ENCODE data around the gene RAX2. TPM values are rescaled to one million over a fixed set of nuclear protein-coding genes. Genes with fewer than 3 reads are reported as not detected.
A peak's percentile ranks its signal among the peaks of the same experiment; 100 is the strongest.

The RAX2 gene
- total and polyA plus RNA-seq, 9 of the 15 experiments (the other 6 are each of a cell fraction or from before 2014, with no cell fraction given): not detected

DNA sequence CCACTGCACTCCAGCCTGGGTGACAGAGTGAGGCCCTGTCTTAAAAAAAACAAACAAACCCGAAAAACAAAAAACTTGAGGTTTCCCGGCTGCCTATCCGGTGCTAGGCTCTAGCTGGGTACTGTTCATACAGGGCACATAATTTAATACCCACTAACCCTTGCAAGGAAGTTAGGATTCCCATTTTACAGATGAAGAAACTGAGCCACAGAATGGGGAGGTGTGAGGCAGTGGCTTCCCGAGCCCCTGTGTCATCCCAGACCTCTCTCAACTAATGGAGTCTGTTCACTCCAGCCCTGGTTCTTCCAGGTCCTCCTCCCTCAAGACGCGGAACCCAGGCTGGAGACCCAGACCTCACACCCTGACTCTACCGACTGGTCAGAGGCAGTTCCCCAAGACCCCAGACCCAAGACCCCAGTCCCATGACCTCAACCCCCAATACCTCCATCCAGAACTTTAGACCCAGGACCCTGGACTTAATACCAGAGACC is 11.1 kb downstream of the RAX2 start:
- peaks cover 26% of the 10 kb centered on the region; the same call in 2 of the 3 replicates for H3K36me3 ChIP-seq (ENCODE audit: control insufficient read depth, insufficient read depth, low read length)
- H3K9me1 ChIP-seq (ENCODE audit: control insufficient read depth, insufficient read depth, low read length): no peaks in the 10 kb centered on the region
- CTCF ChIA-PET (ENCODE audit: low intra/inter-chr PET ratio): no interaction called here
- FAIRE-seq (no peak), ATAC-seq (no peak), DNase-seq (ENCODE audit: extremely low read depth in 1 of 4, low spot score in 3 of 4) (peak in 3 of 4 experiments; percentile 29 to 39 (median 34))
- H4K20me1 ChIP-seq (replicated peaks; ENCODE audit: control insufficient read depth, insufficient read depth, low read length): no peaks in the 10 kb centered on the region
- H3K4me3 ChIP-seq: peak overlapping the region; percentile 100
- intact Hi-C loops (cut with micrococcal nuclease) (no loop called here), in situ Hi-C loops (cut with MboI) (no loop called here)
- H2AFZ ChIP-seq (ENCODE audit: low read depth, low read length): peak overlapping the region; percentile 100
- BruUV-seq (replicated peaks): TSS peak; percentile 61
- H3K9ac ChIP-seq (ENCODE audit: insufficient read depth in 1 of 2, low read depth in 2 of 2, low read length in 2 of 2): peak overlapping the region; percentile 97 to 100
- WGBS (ENCODE audit: insufficient coverage, low coverage, missing lambda C conversion rate): 24% methylated on average over 7 of the region's 7 CpGs
- POLR2A ChIA-PET: interaction anchor here (0.6 to 4.0 kb wide), 3 partner anchors 12 to 775 kb away, joined by 3 to 48 read pairs (median 4); partner anchors contain the start of gene RAX2
- peak overlapping the region; percentile 97 for H3K4me2 ChIP-seq (ENCODE audit: insufficient read depth, low read length)
- no peaks in the 10 kb centered on the region for H3K27me3 ChIP-seq (ENCODE audit: control insufficient read depth in 2 of 2, insufficient read depth in 2 of 2, low read length in 2 of 2)
- peaks cover 26% of the 10 kb centered on the region for H3K79me2 ChIP-seq (ENCODE audit: control insufficient read depth, insufficient read depth, low read length)
- H3K9me3 ChIP-seq (replicated peaks; ENCODE audit: control insufficient read depth, insufficient read depth, low read depth, low read length): no peaks in the 10 kb centered on the region
- H3K4me1 ChIP-seq (replicated peaks in 1 of 2; ENCODE audit: control insufficient read depth in 2 of 2, insufficient read depth in 2 of 2, low read length in 2 of 2): peaks cover 8 to 25% of the 10 kb centered on the region in 2 experiments; a peak in 4 of 5 replicates
- peak overlapping the region; percentile 99 for H3K27ac ChIP-seq (ENCODE audit: extremely low read depth, low read depth, low read length)
- TF ChIP-seq ZNF165 (CRISPR knock-in tag; IDR thresholded peaks at IDR 0.05; ENCODE audit: borderline replicate concordance): no peak
- TF ChIP-seq MIER1 (IDR thresholded peaks at IDR 0.05; ENCODE audit: low read depth): 0 out of 2 replicates have a peak, but pooled peaks have one; percentile 29
- no peak for TF ChIP-seq STAT5A (IDR thresholded peaks at IDR 0.05; ENCODE audit: borderline replicate concordance, low read length)
- TF ChIP-seq CHD4 (IDR thresholded peaks at IDR 0.05; ENCODE audit: insufficient read depth, insufficient replicate concordance, low read depth, low read length, poor library complexity, severe bottlenecking): peak; percentile 44
- TF ChIP-seq SPI1 (IDR thresholded peaks at IDR 0.05; ENCODE audit: borderline replicate concordance, low read depth, low read length): no peak
- TF ChIP-seq ZKSCAN8 (CRISPR knock-in tag; IDR thresholded peaks at IDR 0.05): no peak
- TF ChIP-seq ARHGAP35 (IDR thresholded peaks at IDR 0.05; ENCODE audit: partially characterized antibody): peak; percentile 40
- TF ChIP-seq RBM15 (IDR thresholded peaks at IDR 0.05; ENCODE audit: insufficient read depth, low read length): no peak
- no peak for TF ChIP-seq ZNF311 (CRISPR knock-in tag; IDR thresholded peaks at IDR 0.05)
- peak; percentile 64; the same call in 1 of the 2 replicates for TF ChIP-seq SMARCA5 (IDR thresholded peaks at IDR 0.05)
- TF ChIP-seq KLF16 (IDR thresholded peaks at IDR 0.05): no peak
- TF ChIP-seq, protein P1, sequence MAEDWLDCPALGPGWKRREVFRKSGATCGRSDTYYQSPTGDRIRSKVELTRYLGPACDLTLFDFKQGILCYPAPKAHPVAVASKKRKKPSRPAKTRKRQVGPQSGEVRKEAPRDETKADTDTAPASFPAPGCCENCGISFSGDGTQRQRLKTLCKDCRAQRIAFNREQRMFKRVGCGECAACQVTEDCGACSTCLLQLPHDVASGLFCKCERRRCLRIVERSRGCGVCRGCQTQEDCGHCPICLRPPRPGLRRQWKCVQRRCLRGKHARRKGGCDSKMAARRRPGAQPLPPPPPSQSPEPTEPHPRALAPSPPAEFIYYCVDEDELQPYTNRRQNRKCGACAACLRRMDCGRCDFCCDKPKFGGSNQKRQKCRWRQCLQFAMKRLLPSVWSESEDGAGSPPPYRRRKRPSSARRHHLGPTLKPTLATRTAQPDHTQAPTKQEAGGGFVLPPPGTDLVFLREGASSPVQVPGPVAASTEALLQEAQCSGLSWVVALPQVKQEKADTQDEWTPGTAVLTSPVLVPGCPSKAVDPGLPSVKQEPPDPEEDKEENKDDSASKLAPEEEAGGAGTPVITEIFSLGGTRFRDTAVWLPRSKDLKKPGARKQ (CRISPR knock-in tag; IDR thresholded peaks at IDR 0.05): no peak
- no peak for TF ChIP-seq ZNF354B (CRISPR knock-in tag; IDR thresholded peaks at IDR 0.05)
- TF ChIP-seq, protein P2, sequence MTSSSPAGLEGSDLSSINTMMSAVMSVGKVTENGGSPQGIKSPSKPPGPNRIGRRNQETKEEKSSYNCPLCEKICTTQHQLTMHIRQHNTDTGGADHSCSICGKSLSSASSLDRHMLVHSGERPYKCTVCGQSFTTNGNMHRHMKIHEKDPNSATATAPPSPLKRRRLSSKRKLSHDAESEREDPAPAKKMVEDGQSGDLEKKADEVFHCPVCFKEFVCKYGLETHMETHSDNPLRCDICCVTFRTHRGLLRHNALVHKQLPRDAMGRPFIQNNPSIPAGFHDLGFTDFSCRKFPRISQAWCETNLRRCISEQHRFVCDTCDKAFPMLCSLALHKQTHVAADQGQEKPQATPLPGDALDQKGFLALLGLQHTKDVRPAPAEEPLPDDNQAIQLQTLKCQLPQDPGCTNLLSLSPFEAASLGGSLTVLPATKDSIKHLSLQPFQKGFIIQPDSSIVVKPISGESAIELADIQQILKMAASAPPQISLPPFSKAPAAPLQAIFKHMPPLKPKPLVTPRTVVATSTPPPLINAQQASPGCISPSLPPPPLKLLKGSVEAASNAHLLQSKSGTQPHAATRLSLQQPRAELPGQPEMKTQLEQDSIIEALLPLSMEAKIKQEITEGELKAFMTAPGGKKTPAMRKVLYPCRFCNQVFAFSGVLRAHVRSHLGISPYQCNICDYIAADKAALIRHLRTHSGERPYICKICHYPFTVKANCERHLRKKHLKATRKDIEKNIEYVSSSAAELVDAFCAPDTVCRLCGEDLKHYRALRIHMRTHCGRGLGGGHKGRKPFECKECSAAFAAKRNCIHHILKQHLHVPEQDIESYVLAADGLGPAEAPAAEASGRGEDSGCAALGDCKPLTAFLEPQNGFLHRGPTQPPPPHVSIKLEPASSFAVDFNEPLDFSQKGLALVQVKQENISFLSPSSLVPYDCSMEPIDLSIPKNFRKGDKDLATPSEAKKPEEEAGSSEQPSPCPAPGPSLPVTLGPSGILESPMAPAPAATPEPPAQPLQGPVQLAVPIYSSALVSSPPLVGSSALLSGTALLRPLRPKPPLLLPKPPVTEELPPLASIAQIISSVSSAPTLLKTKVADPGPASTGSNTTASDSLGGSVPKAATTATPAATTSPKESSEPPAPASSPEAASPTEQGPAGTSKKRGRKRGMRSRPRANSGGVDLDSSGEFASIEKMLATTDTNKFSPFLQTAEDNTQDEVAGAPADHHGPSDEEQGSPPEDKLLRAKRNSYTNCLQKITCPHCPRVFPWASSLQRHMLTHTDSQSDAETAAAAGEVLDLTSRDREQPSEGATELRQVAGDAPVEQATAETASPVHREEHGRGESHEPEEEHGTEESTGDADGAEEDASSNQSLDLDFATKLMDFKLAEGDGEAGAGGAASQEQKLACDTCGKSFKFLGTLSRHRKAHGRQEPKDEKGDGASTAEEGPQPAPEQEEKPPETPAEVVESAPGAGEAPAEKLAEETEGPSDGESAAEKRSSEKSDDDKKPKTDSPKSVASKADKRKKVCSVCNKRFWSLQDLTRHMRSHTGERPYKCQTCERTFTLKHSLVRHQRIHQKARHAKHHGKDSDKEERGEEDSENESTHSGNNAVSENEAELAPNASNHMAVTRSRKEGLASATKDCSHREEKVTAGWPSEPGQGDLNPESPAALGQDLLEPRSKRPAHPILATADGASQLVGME (CRISPR knock-in tag; IDR thresholded peaks at IDR 0.05): no peak
- no peak for TF ChIP-seq TSC22D4 (tag; IDR thresholded peaks at IDR 0.05)
- TF ChIP-seq BCOR (IDR thresholded peaks at IDR 0.05): peak; percentile 95

Measured in K562 (cell line).